HG03442 (cell line): ENCODE measurements around the gene MSRB2.

Experiments used
- ATAC-seq: cut with Tn5 transposase; IDR thresholded peaks from one replicate; pipeline ENCODE4 v1.9.1; 2021; ENCODE audit warnings: mild to moderate bottlenecking, moderate library complexity; ENCODE audit not compliant: unreplicated experiment

MSRB2 gene

GRCh38 chr10:23111517-23112286 lies 16.3 kb downstream of the MSRB2 start:
- ATAC-seq = no peak

DNA sequence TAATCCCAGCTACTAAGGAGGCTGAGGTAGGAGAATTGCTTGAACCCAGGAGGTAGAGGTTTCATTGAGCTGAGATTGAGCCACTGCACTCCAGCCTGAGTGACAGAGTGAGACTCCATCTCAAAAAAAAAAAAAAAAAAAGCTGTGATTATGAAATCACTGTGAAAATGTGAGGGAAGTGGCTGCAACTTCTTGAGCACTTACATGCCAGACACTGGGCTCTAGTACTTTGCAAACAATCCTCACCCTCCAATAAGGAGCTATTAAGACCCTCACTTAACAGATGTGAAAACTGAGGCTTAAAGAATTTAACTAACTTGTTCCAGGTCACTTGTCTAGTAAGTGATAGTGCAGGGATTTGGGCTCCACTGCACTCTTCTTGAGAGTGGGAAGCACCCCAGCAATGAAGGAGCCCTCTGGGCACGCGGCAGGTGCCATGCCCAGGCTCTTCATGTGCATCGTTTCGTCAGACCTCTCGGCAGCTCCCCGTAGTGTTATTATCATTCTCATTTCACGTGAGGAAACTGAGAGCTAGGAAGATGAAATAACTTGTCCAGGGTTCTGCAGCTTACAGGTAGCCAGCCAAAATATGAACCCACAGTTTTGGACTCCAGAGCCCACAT lies 19.0 kb downstream of the MSRB2 start:
- ATAC-seq = no peak

DNA sequence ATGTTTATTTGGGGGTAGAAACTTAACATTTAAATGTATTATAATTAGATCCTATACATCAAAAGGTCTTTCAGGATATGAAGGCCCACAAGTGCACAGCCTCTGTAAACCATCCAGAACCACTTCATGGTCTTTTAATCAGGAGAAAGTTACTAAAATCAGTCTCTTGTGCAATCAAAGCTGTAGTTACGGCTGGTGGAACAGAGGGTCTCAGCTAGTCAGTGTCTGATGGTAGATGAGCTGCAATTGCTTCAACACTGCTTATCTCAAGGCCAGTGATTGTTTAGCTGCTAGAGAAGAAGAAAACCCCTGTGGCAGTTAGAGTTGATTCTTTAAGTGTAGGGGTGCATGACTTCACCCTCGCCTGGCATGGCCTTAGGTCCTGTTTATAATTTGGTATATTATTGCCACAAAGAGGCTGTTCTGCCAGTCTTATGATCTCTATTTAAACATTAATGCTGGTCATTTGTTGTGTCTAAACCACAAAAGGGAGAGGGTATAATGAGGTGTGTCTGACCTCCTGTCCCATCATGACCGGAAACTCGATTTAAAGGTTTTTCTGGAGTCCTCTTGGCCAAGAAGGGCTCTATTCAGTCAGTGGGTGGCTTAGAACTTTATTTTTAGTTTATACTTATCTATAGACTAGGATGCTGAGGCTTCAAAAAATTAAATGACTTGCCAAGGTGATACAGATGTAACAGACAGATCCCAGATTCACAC lies 21.3 kb downstream of the MSRB2 start:
- ATAC-seq = no peak

- no peak for ATAC-seq
Measured at GRCh38 chr10:23120001-23120934, 24.9 kb downstream of the MSRB2 start.

- ATAC-seq = no peak
Measured at GRCh38 chr10:23121135-23121534, 25.8 kb downstream of the MSRB2 start.

GRCh38 chr10:23136462-23136861 lies 41.1 kb downstream of the MSRB2 start:
- ATAC-seq = no peak

GRCh38 chr10:23139677-23140076 lies 44.3 kb downstream of the MSRB2 start:
- ATAC-seq = no peak

GRCh38 chr10:23141995-23142394 lies 46.6 kb downstream of the MSRB2 start:
- no peak for ATAC-seq

GRCh38 chr10:23146258-23146657 lies 50.9 kb downstream of the MSRB2 start:
- ATAC-seq = no peak

GRCh38 chr10:23147035-23147434 lies 51.7 kb downstream of the MSRB2 start:
- no peak for ATAC-seq

GRCh38 chr10:23148214-23148613 lies 52.8 kb downstream of the MSRB2 start:
- no peak for ATAC-seq

DNA sequence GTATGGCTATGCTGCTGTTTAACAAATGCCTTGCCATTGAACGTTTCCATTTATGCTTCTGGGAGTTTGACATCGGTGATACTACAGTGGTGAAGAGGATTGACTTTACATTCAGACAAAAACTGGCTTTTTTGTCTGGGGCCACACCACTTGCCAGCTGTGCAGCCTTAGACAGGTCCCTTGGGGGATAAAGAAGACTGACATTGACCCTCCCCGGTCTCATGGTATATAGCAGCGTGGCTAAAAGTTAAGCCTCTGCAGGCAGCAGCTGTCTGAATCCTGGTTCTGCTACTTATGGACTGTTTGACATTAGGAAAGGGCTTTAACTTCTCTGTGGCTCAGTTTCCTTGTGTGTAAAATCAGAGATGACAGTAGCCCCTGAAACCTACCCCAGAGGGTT lies 54.7 kb downstream of the MSRB2 start:
- no peak for ATAC-seq

DNA sequence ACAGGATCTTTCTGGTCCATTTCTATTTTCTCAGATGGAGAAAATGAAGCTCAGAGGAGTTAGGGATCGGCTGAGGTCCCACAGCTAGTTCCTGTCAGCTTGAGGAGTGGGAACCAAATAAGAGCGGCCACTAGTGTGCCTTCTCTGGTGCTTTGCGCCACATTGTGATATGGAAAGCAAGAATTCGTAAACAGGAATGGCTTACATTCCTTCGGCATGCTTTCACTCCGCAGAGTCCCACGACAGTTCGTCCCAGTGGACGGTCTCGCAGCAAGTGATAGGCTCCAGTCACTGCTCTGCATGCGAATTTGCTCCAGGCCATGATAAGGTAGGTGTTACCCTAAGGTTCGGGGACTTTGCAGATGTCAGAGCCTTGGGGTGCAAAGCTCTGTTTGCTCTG lies 55.2 kb downstream of the MSRB2 start:
- no peak for ATAC-seq

GRCh38 chr10:23151071-23151470 lies 55.7 kb downstream of the MSRB2 start:
- no peak for ATAC-seq

- ATAC-seq = no peak
Measured at GRCh38 chr10:23155169-23155568, 59.8 kb downstream of the MSRB2 start.

- no peak for ATAC-seq
Measured at GRCh38 chr10:23156447-23157150, 61.2 kb downstream of the MSRB2 start.

DNA sequence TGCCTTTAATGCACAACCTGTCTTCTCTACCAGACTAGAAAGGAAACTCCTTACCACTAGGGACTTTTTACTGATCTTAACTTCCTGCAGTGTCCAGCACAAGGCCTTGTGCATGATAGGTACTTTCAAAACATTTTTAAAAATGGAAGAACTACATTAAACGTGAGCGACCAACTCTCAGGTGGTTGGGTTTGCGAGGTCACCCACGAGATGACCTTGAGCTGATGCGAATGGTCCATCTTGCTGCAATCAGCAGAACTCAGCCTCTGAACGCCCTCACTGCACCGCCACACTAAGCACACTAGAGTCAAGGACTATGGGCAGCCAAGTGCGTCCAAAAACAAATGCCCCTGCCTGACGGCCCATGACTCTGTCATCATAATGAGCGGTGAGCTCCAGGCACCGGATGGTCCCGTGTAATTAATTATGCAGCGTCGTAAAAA lies 61.9 kb downstream of the MSRB2 start:
- ATAC-seq = peak; percentile 60

- peak; percentile 43 for ATAC-seq
Measured at GRCh38 chr10:23157691-23158369, 62.5 kb downstream of the MSRB2 start.

DNA sequence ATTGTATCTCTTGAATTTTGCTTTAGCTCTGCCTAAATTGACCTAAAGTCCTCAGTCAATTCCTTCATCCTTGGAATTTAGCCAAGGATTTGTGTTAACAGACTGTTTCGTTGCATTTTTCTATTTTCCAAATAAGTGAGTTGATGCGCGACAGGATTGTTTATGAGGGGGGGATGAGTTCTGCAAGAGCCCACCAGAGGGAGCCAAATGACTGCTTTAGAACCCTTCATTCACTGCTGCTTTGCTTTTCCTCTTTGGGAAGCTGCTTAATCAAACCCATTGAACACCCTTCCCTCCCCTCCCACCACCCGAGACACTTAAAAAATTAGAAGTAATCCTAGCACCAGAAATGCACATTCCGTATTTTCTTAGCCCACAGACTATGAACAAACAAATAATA lies 63.0 kb downstream of the MSRB2 start:
- ATAC-seq = peak; percentile 47
